ENCODE measurements around the gene ATP13A5. TPM values are rescaled to one million over a fixed set of nuclear protein-coding genes. Genes with fewer than 3 reads are reported as not detected.

ATP13A5 gene
- total and polyA plus RNA-seq, 2 experiments from 2014 or later: not detected

DNA sequence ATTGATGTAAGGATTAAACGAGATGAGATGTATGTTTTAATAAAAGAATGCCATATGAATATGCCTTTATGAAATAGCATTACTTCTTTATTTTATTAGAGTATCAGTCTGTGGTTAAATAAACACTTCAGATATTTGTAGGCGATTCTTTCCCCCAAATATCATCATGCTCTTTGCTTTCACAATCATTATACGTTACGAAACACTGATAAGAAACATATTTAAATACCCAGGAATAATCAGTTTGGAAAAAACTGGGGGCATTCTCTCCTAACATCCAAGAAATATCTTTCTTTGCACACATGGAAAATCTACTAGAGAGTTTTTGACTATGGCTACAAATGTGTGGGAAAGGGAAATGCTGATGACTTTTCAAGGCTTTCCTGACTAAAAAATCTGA, 142.0 kb downstream of the ATP13A5 start:
- Histone ChIP-seq H3K79me2 (ENCODE audit: insufficient read depth) (no peaks in the 10 kb centered on the region), H3K36me3 (ENCODE audit: low read depth) (no peaks in the 10 kb centered on the region), H3K4me3 (no peak overlapping the region), H3K27me3 (replicated peaks; ENCODE audit: insufficient read depth) (peaks cover 12% of the 10 kb centered on the region), H4K20me1 (ENCODE audit: insufficient read depth) (no peaks in the 10 kb centered on the region), H3K9ac (no peak overlapping the region), H3K27ac (no peak overlapping the region), H3K9me2 (ENCODE audit: insufficient read depth) (no peaks in the 10 kb centered on the region), H2AFZ (no peak overlapping the region), H3F3A (ENCODE audit: insufficient read depth) (no peaks in the 10 kb centered on the region), H3K9me3 (ENCODE audit: low read depth) (no peaks in the 10 kb centered on the region), H3K4me2 (ENCODE audit: unreplicated experiment) (no peak overlapping the region), H3K4me1 (ENCODE audit: insufficient read depth) (no peaks in the 10 kb centered on the region)
- 22 to 33% methylated on average over 4 of the region's 4 CpGs for WGBS, 2 experiments (ENCODE audit: low coverage in 1 of 2, low lambda C conversion rate in 2 of 2, missing lambda C conversion rate in 2 of 2)
- in situ Hi-C loops (cut with MboI): no loop called here
- DNase-seq: no peak
- TF ChIP-seq EZH2 (IDR thresholded peaks at IDR 0.05; ENCODE audit: insufficient read depth, poor library complexity, severe bottlenecking) (no peak), EZH2phosphoT487 (IDR thresholded peaks at IDR 0.05; ENCODE audit: insufficient read depth, low read depth) (no peak)

DNA sequence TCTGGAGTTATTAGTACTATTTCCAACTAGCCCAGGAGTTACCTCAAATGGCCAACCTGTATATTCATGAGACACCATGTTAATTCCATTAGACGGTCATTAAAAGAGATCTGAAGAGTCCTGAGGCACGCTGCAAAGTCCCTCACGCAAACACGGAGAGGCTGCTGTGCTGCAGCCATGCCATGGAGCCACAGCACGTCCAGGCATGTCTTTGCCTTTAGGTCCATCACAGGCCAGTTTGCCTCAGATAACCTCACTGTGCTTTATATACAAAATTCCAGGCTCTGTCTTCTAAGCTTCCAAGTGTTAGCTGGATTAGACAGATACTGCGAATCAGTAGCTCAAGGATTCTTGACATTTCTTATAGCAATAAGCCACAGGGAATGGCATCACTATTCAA, 147.4 kb downstream of the ATP13A5 start:
- WGBS, 2 experiments (ENCODE audit: low coverage in 1 of 2, low lambda C conversion rate in 2 of 2, missing lambda C conversion rate in 2 of 2): 37 to 43% methylated on average over 6 of the region's 6 CpGs
- no peak overlapping the region for H3K4me2 ChIP-seq (ENCODE audit: unreplicated experiment)
- TF ChIP-seq EZH2 (IDR thresholded peaks at IDR 0.05; ENCODE audit: insufficient read depth, poor library complexity, severe bottlenecking) (no peak), EZH2phosphoT487 (IDR thresholded peaks at IDR 0.05; ENCODE audit: insufficient read depth, low read depth) (no peak)
- H3K27ac ChIP-seq: no peak overlapping the region
- no peak overlapping the region for H3K4me3 ChIP-seq
- in situ Hi-C loops (cut with MboI): no loop called here
- no peak for DNase-seq
- no peaks in the 10 kb centered on the region for H4K20me1 ChIP-seq (ENCODE audit: insufficient read depth)
- no peak overlapping the region for H3K9ac ChIP-seq
- H3F3A ChIP-seq (ENCODE audit: insufficient read depth): no peaks in the 10 kb centered on the region
- no peaks in the 10 kb centered on the region for H3K4me1 ChIP-seq (ENCODE audit: insufficient read depth)
- H2AFZ ChIP-seq: no peak overlapping the region
- no peaks in the 10 kb centered on the region; the same call in 1 of the 2 replicates for H3K27me3 ChIP-seq (replicated peaks; ENCODE audit: insufficient read depth)
- H3K36me3 ChIP-seq (ENCODE audit: low read depth): no peaks in the 10 kb centered on the region
- no peaks in the 10 kb centered on the region for H3K9me3 ChIP-seq (ENCODE audit: low read depth)
- no peaks in the 10 kb centered on the region for H3K79me2 ChIP-seq (ENCODE audit: insufficient read depth)
- no peaks in the 10 kb centered on the region for H3K9me2 ChIP-seq (ENCODE audit: insufficient read depth)

DNA sequence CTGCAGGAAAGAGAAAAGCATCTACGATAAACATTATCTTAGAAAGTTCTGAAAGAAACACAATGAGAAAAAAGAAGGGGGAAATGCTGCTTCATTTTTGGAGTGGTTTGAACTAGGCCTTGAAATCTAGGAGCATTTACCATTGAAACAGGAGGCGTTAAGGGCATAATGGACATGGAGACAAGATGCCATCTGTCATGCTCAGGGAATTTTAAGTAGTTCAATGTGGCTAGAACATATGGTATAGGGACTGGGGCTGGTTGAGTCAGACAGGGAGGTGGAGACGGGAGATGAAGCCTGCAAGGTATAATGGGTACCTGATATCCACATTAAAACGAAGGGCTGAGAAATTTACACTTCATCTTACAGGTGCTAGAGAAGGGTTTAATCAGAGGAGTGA, 147.9 kb downstream of the ATP13A5 start:
- DNase-seq: no peak
- Histone ChIP-seq H3F3A (ENCODE audit: insufficient read depth) (no peaks in the 10 kb centered on the region), H3K4me3 (no peak overlapping the region), H3K9me2 (ENCODE audit: insufficient read depth) (no peaks in the 10 kb centered on the region), H3K36me3 (ENCODE audit: low read depth) (no peaks in the 10 kb centered on the region), H4K20me1 (ENCODE audit: insufficient read depth) (no peaks in the 10 kb centered on the region), H3K4me1 (ENCODE audit: insufficient read depth) (no peaks in the 10 kb centered on the region), H2AFZ (no peak overlapping the region), H3K79me2 (ENCODE audit: insufficient read depth) (no peaks in the 10 kb centered on the region), H3K27me3 (replicated peaks; ENCODE audit: insufficient read depth) (no peaks in the 10 kb centered on the region; the same call in 1 of the 2 replicates), H3K9me3 (ENCODE audit: low read depth) (no peaks in the 10 kb centered on the region), H3K4me2 (ENCODE audit: unreplicated experiment) (no peak overlapping the region), H3K9ac (no peak overlapping the region), H3K27ac (no peak overlapping the region)
- no peak for TF ChIP-seq EZH2phosphoT487 (IDR thresholded peaks at IDR 0.05; ENCODE audit: insufficient read depth, low read depth)
- no peak for TF ChIP-seq EZH2 (IDR thresholded peaks at IDR 0.05; ENCODE audit: insufficient read depth, poor library complexity, severe bottlenecking)
- in situ Hi-C loops (cut with MboI): no loop called here
- 27 to 41% methylated on average over 4 of the region's 4 CpGs for WGBS, 2 experiments (ENCODE audit: low coverage in 1 of 2, low lambda C conversion rate in 2 of 2, missing lambda C conversion rate in 2 of 2)

DNA sequence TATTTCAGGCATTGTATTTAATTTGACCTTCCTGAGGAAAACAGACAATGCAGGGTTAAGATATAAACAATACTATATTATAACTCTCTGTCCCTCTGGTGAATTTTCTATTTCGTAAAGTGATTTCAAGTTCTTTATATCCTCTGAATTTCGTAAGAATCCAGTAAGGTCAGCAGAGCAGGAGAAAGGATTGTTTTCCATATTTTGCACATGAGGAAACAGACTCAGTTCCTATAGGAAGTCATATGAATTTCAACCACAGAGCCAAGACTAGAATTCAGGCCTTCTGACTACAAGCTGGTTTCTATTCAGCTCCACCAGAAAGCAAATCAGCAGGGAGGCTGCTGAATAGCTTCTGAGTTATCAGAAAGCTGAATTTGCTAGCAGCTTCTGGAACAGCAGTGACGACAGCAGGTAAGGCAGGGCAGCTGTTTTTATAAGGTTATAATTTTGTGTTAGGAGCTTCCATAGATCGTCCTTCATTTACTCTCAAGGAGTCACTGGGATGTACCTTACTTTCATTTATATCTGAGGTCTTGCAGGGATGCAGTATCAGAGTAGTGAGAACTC, 148.6 kb downstream of the ATP13A5 start:
- in situ Hi-C loops (cut with MboI): no loop called here
- no peaks in the 10 kb centered on the region for H3K4me1 ChIP-seq (ENCODE audit: insufficient read depth)
- no peaks in the 10 kb centered on the region for H3K36me3 ChIP-seq (ENCODE audit: low read depth)
- WGBS, 2 experiments (ENCODE audit: low coverage in 1 of 2, low lambda C conversion rate in 2 of 2, missing lambda C conversion rate in 2 of 2): 19 to 23% methylated on average over 4 of the region's 4 CpGs
- TF ChIP-seq EZH2phosphoT487 (IDR thresholded peaks at IDR 0.05; ENCODE audit: insufficient read depth, low read depth) (no peak), EZH2 (IDR thresholded peaks at IDR 0.05; ENCODE audit: insufficient read depth, poor library complexity, severe bottlenecking) (no peak)
- no peaks in the 10 kb centered on the region for H4K20me1 ChIP-seq (ENCODE audit: insufficient read depth)
- DNase-seq: no peak
- no peak overlapping the region for H3K4me2 ChIP-seq (ENCODE audit: unreplicated experiment)
- no peak overlapping the region for H2AFZ ChIP-seq
- H3K9me2 ChIP-seq (ENCODE audit: insufficient read depth): no peaks in the 10 kb centered on the region
- H3K4me3 ChIP-seq: no peak overlapping the region
- no peaks in the 10 kb centered on the region for H3F3A ChIP-seq (ENCODE audit: insufficient read depth)
- no peak overlapping the region for H3K27ac ChIP-seq
- H3K9me3 ChIP-seq (ENCODE audit: low read depth): no peaks in the 10 kb centered on the region
- no peaks in the 10 kb centered on the region; the same call in 1 of the 2 replicates for H3K27me3 ChIP-seq (replicated peaks; ENCODE audit: insufficient read depth)
- no peak overlapping the region for H3K9ac ChIP-seq
- no peaks in the 10 kb centered on the region for H3K79me2 ChIP-seq (ENCODE audit: insufficient read depth)
